Astrocyte (in vitro differentiated cells and primary cell): ENCODE data around the gene FAR1. TPM values are rescaled to one million over a fixed set of nuclear protein-coding genes. Genes with fewer than 3 reads are reported as not detected.

Experiments used
- DNase-seq: peaks from one replicate; pipeline ENCODE4 v3.0.0-alpha.2; 2010; ENCODE audit warnings: low read depth
- FAIRE-seq: peaks from 2 replicates; lab custom pipeline; 2011; peaks lifted over from hg19 to GRCh38; lab: Jason Lieb, UNC
- H2AFZ ChIP-seq: 2 replicates; pipeline ENCODE4 v1.6.0; 2012; ENCODE audit warnings: low read depth, low read length, inconsistent platforms
- H3K27ac ChIP-seq: 2 replicates; pipeline ENCODE4 v1.5.1; 2011; ENCODE audit warnings: low read depth, low read length, inconsistent platforms
- H3K27me3 ChIP-seq: 2 replicates; pipeline ENCODE4 v1.6.0; 2011; ENCODE audit warnings: low read length, inconsistent platforms; ENCODE audit not compliant: insufficient read depth
- H3K36me3 ChIP-seq: 2 replicates; pipeline ENCODE4 v1.5.1; 2011; ENCODE audit warnings: low read length, inconsistent platforms; ENCODE audit not compliant: insufficient read depth
- H3K4me1 ChIP-seq: 2 replicates; pipeline ENCODE4 v1.5.1; 2011; ENCODE audit warnings: low read length, inconsistent platforms; ENCODE audit not compliant: insufficient read depth
- H3K4me2 ChIP-seq: 2 replicates; pipeline ENCODE4 v1.6.0; 2012; ENCODE audit warnings: low read length, inconsistent platforms
- H3K4me3 ChIP-seq: 2 replicates; pipeline ENCODE4 v1.5.1; 2011; ENCODE audit warnings: low read depth, mild to moderate bottlenecking, low read length, inconsistent platforms; ENCODE audit not compliant: insufficient read depth
- H3K79me2 ChIP-seq: 2 replicates; pipeline ENCODE4 v1.6.0; 2012; ENCODE audit warnings: mild to moderate bottlenecking, low read length, inconsistent platforms; ENCODE audit not compliant: insufficient read depth
- H3K9ac ChIP-seq: 2 replicates; pipeline ENCODE4 v1.6.0; 2012; ENCODE audit warnings: mild to moderate bottlenecking, low read length, inconsistent platforms
- H3K9me3 ChIP-seq: 2 replicates; pipeline ENCODE4 v1.5.1; 2012; ENCODE audit warnings: low read depth, mild to moderate bottlenecking, low read length, inconsistent platforms; ENCODE audit not compliant: insufficient read depth
- H4K20me1 ChIP-seq: 2 replicates; pipeline ENCODE4 v1.6.0; 2012; ENCODE audit warnings: low read length, inconsistent platforms; ENCODE audit not compliant: insufficient read depth
- H3K27ac Mint-ChIP-seq: one replicate; pipeline ENCODE4 v1.8.0; 2021; ENCODE audit warnings: mild to moderate bottlenecking, mixed read lengths; ENCODE audit not compliant: unreplicated experiment
- H3K27me3 Mint-ChIP-seq: one replicate; pipeline ENCODE4 v1.8.0; 2021; ENCODE audit warnings: low read depth, mixed read lengths; ENCODE audit not compliant: unreplicated experiment
- H3K36me3 Mint-ChIP-seq: one replicate; pipeline ENCODE4 v1.8.0; 2021; ENCODE audit warnings: low read depth, mixed read lengths; ENCODE audit not compliant: unreplicated experiment
- H3K4me1 Mint-ChIP-seq: one replicate; pipeline ENCODE4 v1.8.0; 2021; ENCODE audit warnings: low read depth, mixed read lengths; ENCODE audit not compliant: unreplicated experiment
- H3K4me3 Mint-ChIP-seq: one replicate; pipeline ENCODE4 v1.8.0; 2021; ENCODE audit warnings: mild to moderate bottlenecking, moderate library complexity, mixed read lengths; ENCODE audit not compliant: unreplicated experiment
- H3K9me3 Mint-ChIP-seq: one replicate; pipeline ENCODE4 v1.8.0; 2021; ENCODE audit warnings: mild to moderate bottlenecking, mixed read lengths; ENCODE audit not compliant: unreplicated experiment
- CTCF ChIP-seq: IDR thresholded peaks from 2 replicates; pipeline ENCODE4 v1.5.1; 2011; ENCODE audit warnings: low read depth, mild to moderate bottlenecking, inconsistent platforms, low read length, moderate library complexity; ENCODE audit not compliant: insufficient read depth
- EZH2 ChIP-seq: IDR thresholded peaks from 2 replicates; pipeline ENCODE4 v1.6.1; 2012; ENCODE audit warnings: mild to moderate bottlenecking, low read length, inconsistent platforms; ENCODE audit not compliant: insufficient read depth
- total RNA-seq: library from RNA; stranded (reverse); gene quantifications from 2 replicates; pipeline ENCODE4 v1.2.1, GENCODE V29; 2021

The FAR1 gene
- total RNA-seq, 1 donor from 2014 or later: 100 TPM

GRCh38 chr11:13767471-13767870 is 99.0 kb downstream of the FAR1 start:
- Mint-ChIP-seq H3K36me3 (no peaks in the 10 kb centered on the region), H3K4me1 (no peaks in the 10 kb centered on the region)
- TF ChIP-seq EZH2 (no peak), CTCF (no peak)

GRCh38 chr11:13769188-13769587 is 100.7 kb downstream of the FAR1 start:
- no peaks in the 10 kb centered on the region for H4K20me1 ChIP-seq
- DNase-seq (no peak), FAIRE-seq (no peak)
- H3K79me2 ChIP-seq: no peaks in the 10 kb centered on the region
- no peaks in the 10 kb centered on the region for H3K9me3 ChIP-seq
- H3K4me2 ChIP-seq: no peak overlapping the region
- peaks cover 7% of the 10 kb centered on the region for H3K27me3 ChIP-seq
- no peak overlapping the region for H2AFZ ChIP-seq
- H3K4me1 ChIP-seq: no peaks in the 10 kb centered on the region
- TF ChIP-seq CTCF (no peak), EZH2 (no peak)
- Mint-ChIP-seq H3K27me3 (peaks cover 6% of the 10 kb centered on the region), H3K9me3 (peaks cover 2% of the 10 kb centered on the region), H3K4me1 (no peaks in the 10 kb centered on the region), H3K27ac (no peak overlapping the region), H3K36me3 (no peaks in the 10 kb centered on the region), H3K4me3 (no peak overlapping the region)
- H3K4me3 ChIP-seq: no peak overlapping the region
- H3K9ac ChIP-seq: no peak overlapping the region
- H3K27ac ChIP-seq: no peak overlapping the region
- H3K36me3 ChIP-seq: no peaks in the 10 kb centered on the region

More at GRCh38 chr11:13767471-13767870, 99.0 kb downstream of the FAR1 start:
- Mint-ChIP-seq H3K27ac (no peak overlapping the region), H3K9me3 (no peaks in the 10 kb centered on the region), H3K27me3 (peaks cover 10% of the 10 kb centered on the region), H3K4me3 (no peak overlapping the region)
- Histone ChIP-seq H3K27me3 (peaks cover 7% of the 10 kb centered on the region), H2AFZ (no peak overlapping the region), H3K27ac (no peak overlapping the region), H3K9me3 (no peaks in the 10 kb centered on the region), H3K36me3 (no peaks in the 10 kb centered on the region), H3K79me2 (no peaks in the 10 kb centered on the region), H3K4me2 (no peak overlapping the region), H3K9ac (no peak overlapping the region), H3K4me1 (no peaks in the 10 kb centered on the region), H3K4me3 (no peak overlapping the region), H4K20me1 (no peaks in the 10 kb centered on the region)
- DNase-seq (no peak), FAIRE-seq (no peak)

- DNase-seq (no peak), FAIRE-seq (no peak)
- H3K27ac ChIP-seq: no peak overlapping the region
- H3K27me3 ChIP-seq: peaks cover 7% of the 10 kb centered on the region
- H3K4me1 Mint-ChIP-seq: no peaks in the 10 kb centered on the region
- H2AFZ ChIP-seq: no peak overlapping the region
- H3K9me3 Mint-ChIP-seq: peaks cover 4% of the 10 kb centered on the region
- H4K20me1 ChIP-seq: no peaks in the 10 kb centered on the region
- no peaks in the 10 kb centered on the region for H3K36me3 ChIP-seq
- peaks cover 5% of the 10 kb centered on the region for H3K27me3 Mint-ChIP-seq
- no peaks in the 10 kb centered on the region for H3K79me2 ChIP-seq
- no peaks in the 10 kb centered on the region for H3K4me1 ChIP-seq
- no peaks in the 10 kb centered on the region for H3K36me3 Mint-ChIP-seq
- TF ChIP-seq CTCF: no peak
- no peak for TF ChIP-seq EZH2
- H3K4me2 ChIP-seq: no peak overlapping the region
- H3K4me3 ChIP-seq: no peak overlapping the region
- no peak overlapping the region for H3K9ac ChIP-seq
- H3K27ac Mint-ChIP-seq: no peak overlapping the region
- H3K4me3 Mint-ChIP-seq: no peak overlapping the region
- no peaks in the 10 kb centered on the region for H3K9me3 ChIP-seq
These were observed 102.7 kb downstream of the FAR1 start for GRCh38 chr11:13771151-13771550.
